Progenitor cell of endocrine pancreas (in vitro differentiated cells): ENCODE data around the gene SPTBN5. TPM values are rescaled to one million over a fixed set of nuclear protein-coding genes. Genes with fewer than 3 reads are reported as not detected.

Experiments used
- DNase-seq: peaks from one replicate; pipeline ENCODE4 v3.0.0; 2021; ENCODE audit warnings: low spot score; ENCODE audit not compliant: unreplicated experiment
- H3K27ac Mint-ChIP-seq: 2 replicates; pipeline ENCODE4 v1.8.0; 2021; ENCODE audit warnings: mild to moderate bottlenecking, moderate library complexity, mixed read lengths
- H3K27me3 Mint-ChIP-seq: 2 replicates; pipeline ENCODE4 v1.8.0; 2021; ENCODE audit warnings: mixed read lengths
- H3K36me3 Mint-ChIP-seq: 2 replicates; pipeline ENCODE4 v1.8.0; 2022; ENCODE audit warnings: mixed read lengths; ENCODE audit not compliant: insufficient read depth
- H3K4me1 Mint-ChIP-seq: 2 replicates; pipeline ENCODE4 v1.8.0; 2021; ENCODE audit warnings: low read depth, mixed read lengths
- H3K4me3 Mint-ChIP-seq: 2 replicates; pipeline ENCODE4 v1.8.0; 2021; ENCODE audit warnings: low read depth, mild to moderate bottlenecking, moderate library complexity, mixed read lengths
- H3K9me3 Mint-ChIP-seq: 2 replicates; pipeline ENCODE4 v1.8.0; 2021; ENCODE audit warnings: low read depth, mixed read lengths
- CTCF ChIP-seq: fragments of 200-600 bp; sonication (generic); IDR thresholded peaks from one replicate; pipeline ENCODE4 v1.5.0; 2021; ENCODE audit warnings: antibody characterized with exemption, mild to moderate bottlenecking; ENCODE audit not compliant: unreplicated experiment
- total RNA-seq: library from RNA; stranded (reverse); gene quantifications from 2 replicates; pipeline ENCODE4 v1.2.1, GENCODE V29; 2021

SPTBN5 gene
- total RNA-seq, 1 donor from 2014 or later = 7.9 TPM

GRCh38 chr15:41933771-41934170, 39.9 kb upstream of the SPTBN5 start:
- no peak for DNase-seq
- Mint-ChIP-seq H3K4me3 (no peak overlapping the region), H3K4me1 (peaks cover 26% of the 10 kb centered on the region), H3K27me3 (no peaks in the 10 kb centered on the region), H3K9me3 (no peaks in the 10 kb centered on the region), H3K27ac (no peak overlapping the region), H3K36me3 (peaks cover 7% of the 10 kb centered on the region)
- no peak for TF ChIP-seq CTCF

GRCh38 chr15:41933326-41933725, 39.5 kb upstream of the SPTBN5 start:
- H3K36me3 Mint-ChIP-seq = peaks cover 7% of the 10 kb centered on the region
- TF ChIP-seq CTCF = no peak
- no peaks in the 10 kb centered on the region for H3K27me3 Mint-ChIP-seq
- H3K4me1 Mint-ChIP-seq = peaks cover 28% of the 10 kb centered on the region
- DNase-seq = no peak
- H3K9me3 Mint-ChIP-seq = no peaks in the 10 kb centered on the region
- no peak overlapping the region for H3K4me3 Mint-ChIP-seq
- H3K27ac Mint-ChIP-seq = peak overlapping the region; percentile 45

- DNase-seq = no peak
- peaks cover 35% of the 10 kb centered on the region for H3K4me1 Mint-ChIP-seq
- H3K27me3 Mint-ChIP-seq = no peaks in the 10 kb centered on the region
- no peaks in the 10 kb centered on the region for H3K9me3 Mint-ChIP-seq
- no peak overlapping the region for H3K4me3 Mint-ChIP-seq
- H3K27ac Mint-ChIP-seq = peak overlapping the region; percentile 45
- peaks cover 7% of the 10 kb centered on the region for H3K36me3 Mint-ChIP-seq
- TF ChIP-seq CTCF = no peak
These were observed 38.8 kb upstream of the SPTBN5 start for GRCh38 chr15:41932511-41933289.

GRCh38 chr15:41932101-41932500, 38.2 kb upstream of the SPTBN5 start:
- no peak for DNase-seq
- Mint-ChIP-seq H3K4me1 (peaks cover 39% of the 10 kb centered on the region), H3K27ac (no peak overlapping the region), H3K36me3 (peaks cover 3% of the 10 kb centered on the region), H3K27me3 (no peaks in the 10 kb centered on the region), H3K4me3 (no peak overlapping the region), H3K9me3 (no peaks in the 10 kb centered on the region)
- TF ChIP-seq CTCF = no peak

GRCh38 chr15:41930867-41931222, 37.0 kb upstream of the SPTBN5 start:
- Mint-ChIP-seq H3K27me3 (no peaks in the 10 kb centered on the region), H3K4me3 (no peak overlapping the region), H3K4me1 (peaks cover 46% of the 10 kb centered on the region), H3K9me3 (no peaks in the 10 kb centered on the region), H3K36me3 (no peaks in the 10 kb centered on the region), H3K27ac (no peak overlapping the region)
- no peak for DNase-seq
- TF ChIP-seq CTCF = no peak
